Stimulated activated CD4-positive, alpha-beta T cell treated with anti-CD3 and anti-CD28 coated beads, Interleukin-1b, Interleukin-23, amount 100 ng/mL, for 24 hours (primary cell): Measurements from ENCODE around the gene EPN1.
A peak's percentile ranks its signal among the peaks of the same experiment; 100 is the strongest.

Source experiments
- DNase-seq, 4 experiments: peaks; one replicate each; pipeline ENCODE4 v3.0.0-alpha.2; 2020; ENCODE audit warnings: low read depth in 4 of 4, low spot score in 1 of 4

Gene EPN1

DNA sequence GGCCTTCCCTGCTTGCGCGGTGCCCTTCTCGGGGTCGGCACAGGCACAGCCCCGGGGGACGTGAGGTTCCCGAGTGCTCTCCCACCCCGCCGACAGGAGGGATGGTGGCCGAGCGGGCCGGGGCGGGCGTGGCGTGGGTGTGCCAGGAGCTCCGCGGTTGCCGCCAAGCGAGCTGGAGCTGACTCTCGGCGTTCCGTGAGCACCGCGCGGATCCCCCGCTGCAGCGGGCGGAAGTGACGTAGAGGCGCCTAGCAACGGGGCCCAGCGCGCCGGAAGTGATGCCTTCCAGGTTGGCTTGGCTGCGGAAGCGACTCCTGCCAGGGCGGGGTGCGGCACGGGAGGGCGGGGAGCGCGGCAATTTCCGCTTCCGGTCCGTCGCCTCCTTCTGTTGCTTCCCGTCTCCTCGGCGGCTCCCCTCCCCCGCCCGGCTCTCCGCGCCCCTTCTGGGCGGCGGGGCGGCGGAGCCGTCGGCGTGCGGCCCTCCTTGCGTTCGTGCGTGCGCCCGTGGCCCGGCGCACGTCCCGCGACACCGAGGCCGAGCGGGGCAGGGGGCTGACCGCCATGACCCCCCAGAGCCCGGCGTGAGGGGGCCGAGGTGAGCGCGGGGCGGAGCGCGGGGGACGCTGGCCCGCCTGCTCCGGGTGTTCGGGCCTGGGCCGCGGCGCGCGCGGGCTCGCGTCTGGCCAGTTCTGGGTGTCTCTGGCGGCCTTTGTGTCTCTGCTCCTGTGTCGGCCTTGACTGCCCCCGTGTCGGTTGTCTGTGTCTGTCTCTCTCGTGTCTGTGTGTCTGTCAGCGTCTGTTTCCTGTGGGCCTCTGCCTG lies at the start of gene EPN1:
Gene EPN1 (plus strand): TSS at position 386 of the 820 bp plus-strand sequence. CDS start 3,402 bp downstream, outside the sequence.
- DNase-seq, result peak; percentile 90 to 97 (median 96)

GRCh38 chr19:55626350-55626749 lies 48.7 kb upstream of the EPN1 start:
- no peak for DNase-seq

DNA sequence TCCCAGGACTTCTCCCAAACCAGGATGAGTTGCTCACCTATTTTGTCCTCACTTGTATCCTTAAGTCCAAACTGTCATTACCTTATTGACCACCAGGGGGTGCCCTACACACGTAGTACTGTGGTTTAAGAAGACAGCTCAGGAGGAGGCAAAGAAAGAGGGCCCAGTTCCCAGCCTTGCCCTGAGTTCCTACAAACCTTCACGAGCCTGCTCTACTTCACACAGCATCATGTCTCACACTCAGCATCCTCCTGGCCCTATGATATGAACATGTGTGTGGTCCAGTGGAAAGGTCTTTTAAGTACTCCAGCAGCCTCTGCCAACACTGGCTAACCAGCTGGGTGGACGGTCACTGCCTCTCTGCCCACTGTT lies 42.6 kb upstream of the EPN1 start:
- peak; percentile 82 to 91 (median 86) for DNase-seq

- no peak for DNase-seq
Measured at GRCh38 chr19:55633861-55634260, 41.2 kb upstream of the EPN1 start.

DNA sequence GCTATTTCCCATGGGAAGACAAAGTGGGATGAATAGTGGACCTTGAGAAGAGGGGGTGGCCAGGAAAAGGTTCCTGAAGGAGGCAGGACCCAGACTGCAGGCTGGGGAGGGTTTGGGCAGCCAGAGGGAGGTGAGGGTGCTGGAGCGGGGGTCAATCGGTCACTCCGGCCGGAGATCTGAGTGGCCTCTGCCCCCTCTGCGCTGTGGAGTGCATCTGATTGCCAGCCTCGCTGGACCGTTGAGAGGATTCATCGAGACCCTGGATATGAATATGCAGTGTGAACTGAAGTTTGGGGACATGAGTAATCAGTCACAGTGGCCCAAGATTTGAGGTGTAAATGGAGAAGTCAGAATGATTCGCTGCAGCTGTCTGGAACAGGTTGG lies 39.7 kb upstream of the EPN1 start:
- no peak for DNase-seq

- DNase-seq, result no peak
Measured at GRCh38 chr19:55635856-55636440, 39.1 kb upstream of the EPN1 start.

- no peak for DNase-seq
Measured at GRCh38 chr19:55636723-55637122, 38.3 kb upstream of the EPN1 start.

- DNase-seq, result no peak
Measured at GRCh38 chr19:55637534-55637933, 37.5 kb upstream of the EPN1 start.

GRCh38 chr19:55638864-55639359 lies 36.1 kb upstream of the EPN1 start:
- peak in 1 of 4 experiments; percentile 37 for DNase-seq

GRCh38 chr19:55640043-55640576 lies 34.9 kb upstream of the EPN1 start:
- DNase-seq, result peak in 1 of 4 experiments; percentile 57

- peak in 2 of 4 experiments; percentile 59 to 66 for DNase-seq
Measured at GRCh38 chr19:55640577-55641425, 34.2 kb upstream of the EPN1 start, which contains the start of gene ZNF580. Gene ZNF580, plus strand, starts transcription at chr19:55641002. Its CDS starts 1,507 bp downstream, at chr19:55642509.

DNA sequence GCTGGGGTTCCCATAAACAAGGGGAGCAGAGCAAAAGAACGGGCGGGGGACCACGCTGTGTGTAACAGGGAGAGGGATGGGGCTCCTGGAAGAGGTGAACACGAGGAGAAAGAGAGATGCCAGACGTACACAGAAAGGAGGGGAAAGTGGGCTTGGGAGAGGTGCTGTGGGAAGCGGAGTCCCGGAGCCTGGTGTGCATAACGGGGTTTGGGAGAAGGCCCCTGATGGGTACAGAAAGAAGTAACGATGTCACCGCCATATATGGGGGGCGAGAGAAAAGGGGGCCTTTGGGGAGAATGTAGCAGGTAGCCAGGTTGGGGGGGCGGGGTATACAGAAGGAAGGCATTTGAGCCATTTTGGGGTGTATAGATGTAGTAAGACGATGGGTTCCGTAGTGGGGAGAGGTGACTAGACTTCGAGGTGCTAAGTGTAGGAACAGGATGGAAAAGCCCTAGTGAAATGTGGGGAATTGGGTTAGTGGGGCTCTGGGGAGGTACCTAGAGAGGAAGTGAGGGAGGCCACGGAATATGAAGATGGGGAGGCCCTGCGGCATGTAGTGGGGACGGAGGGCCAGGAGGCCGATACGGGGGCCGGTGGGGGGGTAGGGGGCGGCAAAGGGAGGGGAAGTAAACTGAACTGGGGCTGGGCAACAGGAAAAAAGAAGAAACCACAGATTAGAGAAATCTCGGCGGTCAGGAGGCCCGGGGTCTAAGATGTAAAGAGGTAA lies 33.4 kb upstream of the EPN1 start:
- DNase-seq, result no peak

GRCh38 chr19:55642153-55643002 lies 32.6 kb upstream of the EPN1 start:
- DNase-seq, result no peak

DNA sequence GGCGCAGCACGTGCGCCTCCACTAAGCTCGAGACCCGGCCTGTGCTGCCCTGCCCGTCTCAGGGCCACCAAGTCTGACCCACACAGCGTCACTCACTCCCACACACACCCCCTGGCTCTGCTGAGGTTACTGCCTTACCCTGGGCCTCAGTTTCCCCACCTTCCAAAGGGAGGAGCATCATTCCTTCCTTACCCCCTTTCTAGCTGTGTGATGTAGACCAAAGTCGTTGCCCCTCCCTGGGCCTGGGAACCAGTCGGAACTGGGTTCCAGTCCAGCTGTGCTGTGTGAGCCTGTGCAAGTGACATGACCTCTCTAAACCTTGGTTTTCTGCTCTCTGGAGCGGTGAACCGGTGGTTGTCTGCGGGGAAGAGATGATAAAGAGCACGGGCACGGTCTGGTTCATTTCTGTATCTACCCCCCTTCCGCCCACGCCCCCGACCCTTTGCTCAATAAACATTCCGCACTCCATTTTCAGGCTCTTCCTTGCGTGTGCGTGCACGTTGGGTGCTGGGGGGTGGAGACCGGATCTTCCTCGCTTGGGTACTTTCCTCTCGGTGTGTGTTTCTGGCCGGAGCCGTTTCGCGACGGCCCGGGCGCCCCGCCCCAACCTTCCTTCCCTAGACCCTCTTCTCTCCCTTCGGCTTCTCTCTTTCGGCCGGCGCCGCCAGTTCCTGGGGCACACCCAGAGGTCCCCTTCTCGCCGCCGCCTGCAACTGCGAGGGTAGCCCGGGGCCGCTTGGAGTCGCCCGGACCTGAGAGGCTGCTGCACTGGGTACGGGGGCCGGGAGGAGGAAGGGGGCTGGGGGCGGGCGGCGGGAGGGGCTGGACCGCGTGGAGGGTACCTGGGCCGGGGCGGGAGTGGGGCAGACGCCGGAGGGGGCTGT lies 31.8 kb upstream of the EPN1 start, which contains the start of gene ZNF581:
Gene ZNF581 (plus strand): TSS at position 647 of the 884 bp plus-strand sequence. CDS start 923 bp downstream, outside the sequence.
- peak; percentile 65 to 82 (median 76) for DNase-seq

DNA sequence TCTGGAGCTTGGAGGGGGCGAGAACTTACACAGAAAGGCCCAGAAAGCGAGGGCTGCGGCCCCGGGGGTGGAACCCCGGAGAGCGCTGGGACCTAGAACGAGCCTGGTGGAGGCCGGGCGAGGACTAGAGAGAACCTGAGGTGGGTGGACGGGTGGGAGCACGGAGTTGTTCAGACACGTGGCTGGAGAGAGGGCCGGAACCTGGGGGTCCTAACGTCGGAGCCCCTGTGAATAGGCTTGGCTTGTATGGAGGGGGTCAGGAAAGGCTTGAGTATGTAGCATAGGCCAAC lies 31.2 kb upstream of the EPN1 start:
- no peak for DNase-seq

- no peak for DNase-seq
Measured at GRCh38 chr19:55644191-55644833, 30.7 kb upstream of the EPN1 start.

DNA sequence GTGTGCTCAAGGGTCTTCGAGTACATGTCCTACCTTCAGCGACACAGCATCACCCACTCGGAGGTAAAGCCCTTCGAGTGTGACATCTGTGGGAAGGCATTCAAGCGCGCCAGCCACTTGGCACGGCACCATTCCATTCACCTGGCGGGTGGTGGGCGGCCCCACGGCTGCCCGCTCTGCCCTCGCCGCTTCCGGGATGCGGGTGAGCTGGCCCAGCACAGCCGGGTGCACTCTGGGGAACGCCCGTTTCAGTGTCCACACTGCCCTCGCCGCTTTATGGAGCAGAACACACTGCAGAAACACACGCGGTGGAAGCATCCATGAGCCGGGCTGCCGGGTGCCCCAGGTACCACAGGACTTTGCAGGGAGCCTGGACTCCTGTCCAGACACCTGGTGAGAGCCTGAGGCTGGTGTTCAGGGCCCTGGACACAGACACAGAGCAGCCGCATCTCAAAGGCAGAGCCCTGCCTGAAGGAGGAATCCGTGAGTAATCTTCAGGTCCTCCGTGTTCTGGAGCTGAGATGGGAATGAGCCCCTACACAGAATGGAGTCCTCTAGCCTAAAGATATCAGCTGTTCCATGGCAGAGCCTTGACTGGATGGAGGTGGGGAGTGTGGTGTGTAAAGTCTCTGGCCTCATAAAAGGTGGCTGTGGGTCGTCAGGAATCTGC lies 30.0 kb upstream of the EPN1 start:
- DNase-seq, result no peak

DNA sequence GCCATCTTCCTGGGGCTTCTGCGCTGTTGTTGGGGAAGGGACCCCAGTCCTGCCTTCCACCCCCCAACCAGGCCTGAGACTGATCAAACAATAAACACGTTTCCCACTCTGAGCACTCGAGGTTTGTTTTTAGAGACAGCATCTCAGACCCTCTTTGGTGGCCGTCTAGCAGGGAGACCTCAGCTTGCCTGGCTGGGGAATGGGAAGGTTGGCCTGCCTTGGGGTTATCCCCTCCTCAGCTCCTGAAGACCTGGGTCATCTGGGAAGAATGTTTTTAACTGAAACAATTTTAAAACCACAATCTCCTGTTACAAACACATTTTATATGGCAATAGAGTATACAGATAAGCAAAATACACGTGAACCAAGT lies 29.5 kb upstream of the EPN1 start:
- DNase-seq, result no peak
